Spleen (tissue), 11 donors: Measurements from ENCODE around the gene METTL6. TPM values are rescaled to one million over a fixed set of nuclear protein-coding genes. Genes with fewer than 3 reads are reported as not detected.
"Not testable (repeated sequence)": the region's sequence is repeated elsewhere in the genome, so short reads cannot be mapped to it uniquely, and the experiment has no call there.

Source experiments
- DNase-seq: peaks from one replicate; pipeline ENCODE4 v3.0.0-alpha.2; 2020
- H3K27ac ChIP-seq, 8 donors: fragments of 200-600 bp; sonication (generic) in 7 of 8; 1 replicate in 4 of 8; 2 replicates in 4 of 8; pipeline versions ENCODE4 v1.5.0 to v1.8.0; 2016 to 2021; ENCODE audit warnings: inconsistent platforms in 4 of 8, mild to moderate bottlenecking in 4 of 8, moderate library complexity in 1 of 8
- H3K27me3 ChIP-seq, 7 donors: fragments of 200-600 bp; sonication (generic) in 6 of 7; replicated peaks in 1 of 7; 1 replicate in 4 of 7; 2 replicates in 3 of 7; pipeline versions ENCODE4 v1.5.0 to v1.8.0; 2016 to 2021; ENCODE audit warnings: inconsistent platforms in 3 of 7, mild to moderate bottlenecking in 1 of 7
- H3K36me3 ChIP-seq, 6 donors: fragments of 200-600 bp; sonication (generic) in 5 of 6; 1 replicate in 4 of 6; 2 replicates in 2 of 6; pipeline versions ENCODE4 v1.5.0 to v1.8.0; 2016 to 2021; ENCODE audit warnings: inconsistent platforms in 2 of 6
- H3K4me1 ChIP-seq, 6 donors: fragments of 200-600 bp; sonication (generic) in 5 of 6; 1 replicate in 3 of 6; 2 replicates in 3 of 6; pipeline versions ENCODE4 v1.5.0 to v1.8.0; 2016 to 2021; ENCODE audit warnings: inconsistent platforms in 3 of 6
- H3K4me3 ChIP-seq, 8 donors: fragments of 200-600 bp; sonication (generic) in 7 of 8; 1 replicate in 4 of 8; 2 replicates in 4 of 8; pipeline versions ENCODE4 v1.5.0 to v1.8.0; 2016 to 2021; ENCODE audit warnings: inconsistent platforms in 4 of 8, mild to moderate bottlenecking in 4 of 8, moderate library complexity in 2 of 8
- H3K9me3 ChIP-seq, 8 donors: fragments of 200-600 bp; sonication (generic) in 7 of 8; 1 replicate in 4 of 8; 2 replicates in 4 of 8; pipeline versions ENCODE4 v1.5.0 to v1.8.0; 2016 to 2021; ENCODE audit warnings: inconsistent platforms in 4 of 8
- POLR2A ChIP-seq, 3 donors: fragments of 450-650 bp; IDR thresholded peaks; one replicate each; pipeline ENCODE4 v1.5.1; 2017; ENCODE audit warnings: antibody characterized with exemption in 3 of 3, mild to moderate bottlenecking in 1 of 3
- POLR2AphosphoS5 ChIP-seq, 3 donors: sonication (generic); formaldehyde crosslinking; IDR thresholded peaks; one replicate each; pipeline ENCODE4 v1.5.1; 2017; ENCODE audit warnings: antibody characterized with exemption in 3 of 3
- WGBS, 5 donors: extraction: QIAGEN DNeasy Blood & Tissue Kit in 3 of 5; methylation state at CpG; one replicate each; pipeline versions ENCODE4 v1.1.5 to v1.1.7; 2013 to 2018; 5-methylcytosine and 5-hydroxymethylcytosine counted together
- intact Hi-C: fragments of 100-400 bp; cut with DNase I; formaldehyde crosslinking; loops from one replicate; pipeline ENCODE4 v1.15.0; 2023; ENCODE audit warnings: low total_unique reads
- polyA plus RNA-seq, 3 donors: library from polyadenylated mRNA; stranded (reverse); fragments of 200-250 nt; gene quantifications; one replicate each; pipeline ENCODE4 v1.2.1, GENCODE V29; 2013
- total RNA-seq, 7 donors: library from RNA; depleted of rRNA in 3 of 7; stranded (reverse); fragments of >200 nt in 3 of 7; fragmentation: NEBNext Ultra II Directional in 4 of 7; extraction: Animal tissue kit (Norgen Biotek cat#: 25700) in 4 of 7; gene quantifications; one replicate each; pipeline versions ENCODE4 v1.1.0 to v1.2.1, GENCODE V29; 2016 to 2021
- TF ChIP-seq, protein P1 (sequence below), 11 experiments: fragments of 200-600 bp in 7 of 11; fragments of 450-650 bp in 4 of 11; sonication (generic) in 4 of 11; IDR thresholded peaks in 8 of 11; conservative IDR thresholded peaks in 3 of 11; 1 replicate in 7 of 11; 2 replicates in 4 of 11; pipeline versions ENCODE4 v1.4.0 to v1.8.0; 2016 to 2021; ENCODE audit warnings: antibody characterized with exemption in 11 of 11, inconsistent platforms in 4 of 11, mild to moderate bottlenecking in 1 of 11
- donor health status: healthy with polysubstance abuse.
- donor health status: DM: no; HTN: no; CAD: no; lungs with moderate emphysema.
- donor health status: DM: no; HTN: no; CAD: no.
- donor health status: Bipolar disorder and iron deficiency.
- donor health status: healthy.
- donor health status: DM: no; HTN: no; CAD: no.
- donor health status: DM: yes; HTN: yes; CAD: no.

METTL6 gene
- total and polyA plus RNA-seq, 10 donors: 6.4 to 18.8 (median 14.2) TPM

DNA sequence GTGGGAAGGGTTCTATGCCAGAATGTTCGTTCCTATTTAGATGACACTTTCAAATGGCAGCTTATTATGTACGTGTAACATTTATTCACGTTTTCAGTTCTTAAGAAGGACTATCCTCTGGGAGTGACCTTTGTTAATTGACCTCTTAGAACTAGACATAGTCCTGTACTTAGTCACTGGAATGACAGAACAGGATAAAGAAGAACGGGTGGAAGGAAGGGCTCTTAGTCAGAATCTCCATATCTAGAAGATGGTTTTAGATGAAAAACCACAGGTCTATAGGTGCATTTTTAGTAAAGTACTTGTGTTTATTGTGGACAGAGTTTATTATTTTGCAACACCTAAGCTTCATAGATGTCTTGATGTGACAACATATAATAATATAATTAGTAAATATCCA lies 6.5 kb downstream of the METTL6 start:
- H3K4me3 ChIP-seq: no peak overlapping the region
- H3K27ac ChIP-seq: no peak overlapping the region
- peaks cover 0 to 90% (median 47%) of the 10 kb centered on the region in 6 donors for H3K36me3 ChIP-seq
- DNase-seq: no peak
- no peaks in the 10 kb centered on the region for H3K27me3 ChIP-seq
- no peak for TF ChIP-seq POLR2AphosphoS5 (IDR thresholded peaks at IDR 0.05)
- TF ChIP-seq, protein P1, sequence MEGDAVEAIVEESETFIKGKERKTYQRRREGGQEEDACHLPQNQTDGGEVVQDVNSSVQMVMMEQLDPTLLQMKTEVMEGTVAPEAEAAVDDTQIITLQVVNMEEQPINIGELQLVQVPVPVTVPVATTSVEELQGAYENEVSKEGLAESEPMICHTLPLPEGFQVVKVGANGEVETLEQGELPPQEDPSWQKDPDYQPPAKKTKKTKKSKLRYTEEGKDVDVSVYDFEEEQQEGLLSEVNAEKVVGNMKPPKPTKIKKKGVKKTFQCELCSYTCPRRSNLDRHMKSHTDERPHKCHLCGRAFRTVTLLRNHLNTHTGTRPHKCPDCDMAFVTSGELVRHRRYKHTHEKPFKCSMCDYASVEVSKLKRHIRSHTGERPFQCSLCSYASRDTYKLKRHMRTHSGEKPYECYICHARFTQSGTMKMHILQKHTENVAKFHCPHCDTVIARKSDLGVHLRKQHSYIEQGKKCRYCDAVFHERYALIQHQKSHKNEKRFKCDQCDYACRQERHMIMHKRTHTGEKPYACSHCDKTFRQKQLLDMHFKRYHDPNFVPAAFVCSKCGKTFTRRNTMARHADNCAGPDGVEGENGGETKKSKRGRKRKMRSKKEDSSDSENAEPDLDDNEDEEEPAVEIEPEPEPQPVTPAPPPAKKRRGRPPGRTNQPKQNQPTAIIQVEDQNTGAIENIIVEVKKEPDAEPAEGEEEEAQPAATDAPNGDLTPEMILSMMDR (IDR thresholded peaks at IDR 0.05 in 8 of 11, conservative IDR thresholded peaks at IDR 0.05 in 3 of 11): no peak
- TF ChIP-seq POLR2A (IDR thresholded peaks at IDR 0.05): no peak
- intact Hi-C loops: no loop called here
- WGBS, 5 donors: 77 to 89% (median 81%) methylated on average over 4 of the region's 4 CpGs
- peaks cover 5 to 29% (median 11%) of the 10 kb centered on the region in 6 donors for H3K4me1 ChIP-seq
- H3K9me3 ChIP-seq: no peaks in the 10 kb centered on the region

GRCh38 chr3:15410966-15411365 lies 16.4 kb downstream of the METTL6 start:
- 92 to 98% (median 95%) methylated on average over 7 of the region's 7 CpGs for WGBS, 5 donors
- H3K9me3 ChIP-seq, H3K27me3 ChIP-seq, H3K4me1 ChIP-seq, H3K27ac ChIP-seq, intact Hi-C loops, DNase-seq, H3K4me3 ChIP-seq: not testable (repeated sequence)
- peaks cover 6 to 81% (median 52%) of the 10 kb centered on the region in 6 donors for H3K36me3 ChIP-seq

DNA sequence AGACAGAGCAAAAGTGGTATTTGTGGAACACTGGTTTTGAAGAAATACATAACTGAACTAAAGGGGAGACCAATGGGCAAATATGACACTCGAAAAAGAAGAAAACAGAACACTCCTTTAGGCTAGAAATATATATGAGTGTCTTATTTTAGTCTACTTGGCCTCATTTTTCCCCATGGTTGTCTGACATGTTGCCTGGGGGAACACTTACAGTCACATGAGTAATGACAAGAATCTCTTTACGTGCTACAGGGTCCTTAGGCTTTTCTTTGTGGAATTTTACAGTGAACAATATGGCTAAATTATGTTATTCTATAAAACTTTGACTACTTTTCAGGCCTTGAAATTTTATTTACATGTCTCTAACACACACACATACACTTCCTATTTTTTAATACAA lies 17.6 kb downstream of the METTL6 start:
- H3K36me3 ChIP-seq: peaks cover 6 to 69% (median 42%) of the 10 kb centered on the region in 6 donors
- TF ChIP-seq POLR2A (IDR thresholded peaks at IDR 0.05): no peak
- no peak for TF ChIP-seq POLR2AphosphoS5 (IDR thresholded peaks at IDR 0.05)
- TF ChIP-seq, protein P1 (IDR thresholded peaks at IDR 0.05 in 8 of 11, conservative IDR thresholded peaks at IDR 0.05 in 3 of 11): no peak
- no peaks in the 10 kb centered on the region for H3K27me3 ChIP-seq
- peaks cover 0 to 21% (median 5%) of the 10 kb centered on the region in 6 donors for H3K4me1 ChIP-seq
- 89 to 100% (median 99%) methylated on average over 2 of the region's 2 CpGs for WGBS, 5 donors
- intact Hi-C loops: no loop called here
- no peak overlapping the region for H3K4me3 ChIP-seq
- no peak overlapping the region for H3K27ac ChIP-seq
- H3K9me3 ChIP-seq: no peaks in the 10 kb centered on the region
- no peak for DNase-seq

DNA sequence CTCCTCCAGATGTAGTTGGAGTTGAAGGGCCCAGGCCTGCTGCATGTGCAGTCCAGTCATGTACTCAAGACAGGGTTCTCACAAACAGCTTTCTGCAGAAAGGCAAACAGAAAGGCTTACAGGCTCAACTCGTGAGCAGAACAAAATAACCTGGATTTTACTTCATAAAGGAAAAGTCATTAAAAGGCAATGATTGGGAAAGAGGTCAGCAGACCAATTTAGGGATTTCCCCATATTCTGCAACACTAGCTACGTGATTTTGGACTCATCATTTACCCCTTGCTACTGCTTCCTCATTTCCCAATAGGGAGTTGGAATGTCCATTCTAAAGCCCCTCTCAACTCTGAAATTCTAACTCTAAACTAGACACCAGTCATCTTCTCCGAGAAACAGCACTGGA lies 18.1 kb downstream of the METTL6 start:
- Histone ChIP-seq H3K4me3 (no peak overlapping the region), H3K4me1 (peaks cover 0 to 26% (median 6%) of the 10 kb centered on the region in 6 donors), H3K36me3 (peaks cover 6 to 64% (median 36%) of the 10 kb centered on the region in 6 donors), H3K27ac (peak overlapping the region in 1 of 8 donors; percentile 22), H3K27me3 (no peaks in the 10 kb centered on the region), H3K9me3 (no peaks in the 10 kb centered on the region)
- DNase-seq: no peak
- intact Hi-C loops: no loop called here
- TF ChIP-seq POLR2AphosphoS5 (IDR thresholded peaks at IDR 0.05) (no peak), POLR2A (IDR thresholded peaks at IDR 0.05) (no peak)
- TF ChIP-seq, protein P1 (IDR thresholded peaks at IDR 0.05 in 8 of 11, conservative IDR thresholded peaks at IDR 0.05 in 3 of 11): no peak
- 48 to 86% (median 74%) methylated on average over 3 of the region's 3 CpGs for WGBS, 5 donors
